Globus pallidus (tissue), 1 donor: ENCODE results near the gene NTF3.

ENCODE experiments used
- DNase-seq: peaks from one replicate; pipeline ENCODE4 v3.0.0-alpha.2; 2015; ENCODE audit warnings: low spot score

NTF3 gene

GRCh38 chr12:5511256-5511643, 79.3 kb downstream of the NTF3 start:
- DNase-seq, result no peak

- DNase-seq, result no peak
Observed at GRCh38 chr12:5511644-5512600, 80.0 kb downstream of the NTF3 start.

GRCh38 chr12:5512601-5512970, 80.7 kb downstream of the NTF3 start:
- no peak for DNase-seq

- DNase-seq, result no peak
Observed at GRCh38 chr12:5513406-5513805, 81.5 kb downstream of the NTF3 start.

- DNase-seq, result no peak
Observed at GRCh38 chr12:5514016-5514415, 82.1 kb downstream of the NTF3 start.

- DNase-seq, result no peak
Observed at GRCh38 chr12:5514545-5514944, 82.6 kb downstream of the NTF3 start.

- DNase-seq, result no peak
Observed at GRCh38 chr12:5515458-5515857, 83.5 kb downstream of the NTF3 start.

GRCh38 chr12:5516371-5517241, 84.7 kb downstream of the NTF3 start:
- no peak for DNase-seq

- no peak for DNase-seq
Observed at GRCh38 chr12:5518584-5519365, 86.9 kb downstream of the NTF3 start.

GRCh38 chr12:5520037-5520436, 88.1 kb downstream of the NTF3 start:
- no peak for DNase-seq

- DNase-seq, result no peak
Observed at GRCh38 chr12:5520831-5521230, 88.9 kb downstream of the NTF3 start.

- DNase-seq, result no peak
Observed at GRCh38 chr12:5521456-5522325, 89.8 kb downstream of the NTF3 start.

GRCh38 chr12:5522432-5523335, 90.8 kb downstream of the NTF3 start:
- no peak for DNase-seq

GRCh38 chr12:5523396-5524115, 91.6 kb downstream of the NTF3 start:
- DNase-seq, result no peak

GRCh38 chr12:5524116-5524768, 92.3 kb downstream of the NTF3 start:
- no peak for DNase-seq

- DNase-seq, result no peak
Observed at GRCh38 chr12:5524769-5525436, 93.0 kb downstream of the NTF3 start.

GRCh38 chr12:5525783-5526367, 94.0 kb downstream of the NTF3 start:
- no peak for DNase-seq

- no peak for DNase-seq
Observed at GRCh38 chr12:5533368-5533767, 101.5 kb downstream of the NTF3 start.
